Activated CD4-positive, alpha-beta T cell treated with anti-CD3 and anti-CD28 coated beads, Interleukin-2, amount 10 ng/mL, durations not matched to agents 24 days and 14 days (primary cell): ENCODE results near the gene XG. TPM values are rescaled to one million over a fixed set of nuclear protein-coding genes. Genes with fewer than 3 reads are reported as not detected.
A peak's percentile ranks its signal among the peaks of the same experiment; 100 is the strongest.
"Not testable (repeated sequence)": the region's sequence is repeated elsewhere in the genome, so short reads cannot be mapped to it uniquely, and the experiment has no call there.

Experiments used
- DNase-seq: peaks from one replicate; pipeline ENCODE4 v3.0.0; 2022
- H3K27ac Mint-ChIP-seq: one replicate; pipeline ENCODE4 v1.8.0; 2022; ENCODE audit warnings: mild to moderate bottlenecking, mixed read lengths
- H3K27me3 Mint-ChIP-seq: one replicate; pipeline ENCODE4 v1.8.0; 2022; ENCODE audit warnings: mixed read lengths
- H3K36me3 Mint-ChIP-seq: one replicate; pipeline ENCODE4 v1.8.0; 2022; ENCODE audit warnings: low read depth, mild to moderate bottlenecking, mixed read lengths
- H3K4me1 Mint-ChIP-seq: one replicate; pipeline ENCODE4 v1.8.0; 2021; ENCODE audit warnings: mixed read lengths
- H3K4me3 Mint-ChIP-seq: one replicate; pipeline ENCODE4 v1.8.0; 2022; ENCODE audit warnings: mild to moderate bottlenecking, moderate library complexity, mixed read lengths
- H3K9me3 Mint-ChIP-seq: one replicate; pipeline ENCODE4 v1.8.0; 2021; ENCODE audit warnings: mixed read lengths
- intact Hi-C: fragments of 100-400 bp; cut with micrococcal nuclease; formaldehyde crosslinking; loops from one replicate; pipeline ENCODE4 v1.15.1; 2023
- total RNA-seq: library from RNA; stranded (reverse); gene quantifications from 2 replicates; pipeline ENCODE4 v1.2.3, GENCODE V29; 2022

XG gene
- total RNA-seq, 1 donor from 2014 or later: not detected

DNA sequence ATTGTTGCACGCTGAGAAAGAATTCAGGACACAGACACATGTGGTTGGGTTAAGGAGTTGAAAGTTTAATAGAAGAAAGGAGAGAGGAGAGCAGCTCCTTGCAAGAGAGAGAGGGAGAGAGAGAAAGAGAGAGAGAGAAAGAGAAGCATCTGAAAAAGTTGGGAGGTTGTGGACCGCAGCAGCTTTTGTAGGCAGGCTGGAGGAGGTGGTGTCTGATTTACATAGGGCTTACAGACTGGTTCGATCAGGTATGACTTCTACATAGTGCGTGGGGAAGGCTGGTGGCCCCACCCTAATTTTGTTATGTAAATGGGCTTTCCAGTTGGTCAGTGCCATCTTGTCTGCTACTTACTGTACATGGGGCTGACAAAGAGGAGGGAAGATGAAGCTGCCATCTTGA, 49.4 kb downstream of the XG start:
- Mint-ChIP-seq H3K27ac (no peak overlapping the region), H3K4me3 (no peak overlapping the region), H3K27me3 (no peaks in the 10 kb centered on the region), H3K9me3 (no peaks in the 10 kb centered on the region), H3K4me1 (no peaks in the 10 kb centered on the region), H3K36me3 (no peaks in the 10 kb centered on the region)
- intact Hi-C loops: no loop called here
- no peak for DNase-seq

GRCh38 chrX:2802376-2803090, 50.7 kb downstream of the XG start:
- H3K27ac Mint-ChIP-seq, intact Hi-C loops, H3K9me3 Mint-ChIP-seq, H3K4me1 Mint-ChIP-seq, H3K36me3 Mint-ChIP-seq, H3K27me3 Mint-ChIP-seq, H3K4me3 Mint-ChIP-seq, DNase-seq: not testable (repeated sequence)

GRCh38 chrX:2803486-2803885, 51.6 kb downstream of the XG start:
- H3K27me3 Mint-ChIP-seq, intact Hi-C loops, H3K4me3 Mint-ChIP-seq, H3K4me1 Mint-ChIP-seq, H3K9me3 Mint-ChIP-seq, DNase-seq, H3K36me3 Mint-ChIP-seq, H3K27ac Mint-ChIP-seq: not testable (repeated sequence)

DNA sequence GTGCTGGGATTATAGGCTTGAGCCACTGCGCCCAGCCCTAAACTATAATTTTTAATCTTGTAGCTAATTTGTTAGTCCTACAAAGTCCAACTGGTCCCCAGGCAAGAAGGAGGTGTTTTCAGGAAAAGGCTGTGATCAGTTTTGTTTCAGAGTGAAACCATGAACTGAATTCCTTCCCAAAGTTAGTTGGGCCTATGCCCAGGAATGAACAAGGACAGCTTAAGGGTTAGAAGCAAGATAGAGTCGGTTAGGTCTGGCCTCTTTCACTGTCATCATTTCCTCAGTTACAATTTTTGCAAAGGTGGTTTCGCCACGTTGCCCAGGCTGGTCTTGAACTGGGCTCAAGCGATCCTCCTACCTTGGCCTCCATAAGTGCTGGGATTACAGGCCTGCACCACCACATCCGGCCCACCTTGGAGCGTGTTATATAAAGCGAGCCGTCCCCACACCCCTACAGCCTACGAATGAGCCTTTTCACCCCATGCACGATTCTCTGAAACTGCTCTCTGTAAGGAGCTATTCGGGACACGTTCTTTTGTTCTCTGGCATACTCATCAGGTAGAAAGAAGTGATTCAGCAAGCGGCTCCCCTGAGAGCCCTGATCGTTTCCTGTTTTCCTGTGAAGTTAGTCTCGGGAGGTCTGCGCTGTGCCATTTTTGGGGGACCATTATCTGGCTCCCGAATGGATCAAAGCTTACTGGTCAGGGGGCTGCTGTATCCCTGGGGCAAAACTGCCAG, 52.4 kb downstream of the XG start:
- H3K27ac Mint-ChIP-seq, H3K4me1 Mint-ChIP-seq, intact Hi-C loops, DNase-seq, H3K4me3 Mint-ChIP-seq, H3K27me3 Mint-ChIP-seq, H3K36me3 Mint-ChIP-seq, H3K9me3 Mint-ChIP-seq: not testable (repeated sequence)

DNA sequence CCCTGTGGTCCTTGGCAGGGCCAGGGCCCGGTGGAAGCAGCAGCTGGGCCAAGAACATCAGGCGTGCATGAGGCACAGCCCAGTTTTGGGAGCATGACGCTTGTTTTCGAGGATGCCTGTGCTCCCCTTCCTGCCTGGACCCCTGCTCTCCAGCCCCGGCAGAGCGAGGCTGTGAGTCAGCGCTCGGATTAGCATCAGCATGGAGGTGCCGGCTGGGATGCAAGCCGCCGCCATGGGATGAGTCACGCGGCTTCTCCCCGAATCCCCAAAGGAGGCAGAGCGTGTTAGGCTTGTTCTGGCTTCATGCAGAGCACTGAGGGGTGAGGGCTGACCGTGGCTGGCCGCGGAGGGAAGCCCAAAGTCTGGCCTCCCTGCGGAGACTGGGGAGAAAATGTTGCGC, 53.0 kb downstream of the XG start:
- DNase-seq, intact Hi-C loops, H3K4me1 Mint-ChIP-seq, H3K27me3 Mint-ChIP-seq, H3K4me3 Mint-ChIP-seq, H3K27ac Mint-ChIP-seq, H3K36me3 Mint-ChIP-seq, H3K9me3 Mint-ChIP-seq: not testable (repeated sequence)

GRCh38 chrX:2811271-2811670, 59.4 kb downstream of the XG start:
- peaks cover 3% of the 10 kb centered on the region for H3K4me1 Mint-ChIP-seq
- no peaks in the 10 kb centered on the region for H3K36me3 Mint-ChIP-seq
- intact Hi-C loops: no loop called here
- DNase-seq: no peak
- no peaks in the 10 kb centered on the region for H3K9me3 Mint-ChIP-seq
- peaks cover 14% of the 10 kb centered on the region for H3K27me3 Mint-ChIP-seq
- H3K4me3 Mint-ChIP-seq: no peak overlapping the region
- H3K27ac Mint-ChIP-seq: no peak overlapping the region

- Mint-ChIP-seq H3K27me3 (peaks cover 18% of the 10 kb centered on the region), H3K27ac (peak overlapping the region; percentile 20)
- not testable (repeated sequence) for H3K9me3 Mint-ChIP-seq, H3K4me3 Mint-ChIP-seq, H3K36me3 Mint-ChIP-seq, H3K4me1 Mint-ChIP-seq
- peak; percentile 80 for DNase-seq
- intact Hi-C loops: loop anchor here (1.0 kb wide), 1 partner anchor 168 kb away; no protein-coding TSS in a partner anchor
Measured at GRCh38 chrX:2812161-2812907, 60.5 kb downstream of the XG start.

GRCh38 chrX:2817036-2817435, 65.2 kb downstream of the XG start:
- H3K9me3 Mint-ChIP-seq: no peaks in the 10 kb centered on the region
- DNase-seq: no peak
- H3K4me3 Mint-ChIP-seq: no peak overlapping the region
- H3K27me3 Mint-ChIP-seq: peaks cover 18% of the 10 kb centered on the region
- no peaks in the 10 kb centered on the region for H3K36me3 Mint-ChIP-seq
- peaks cover 9% of the 10 kb centered on the region for H3K4me1 Mint-ChIP-seq
- intact Hi-C loops: no loop called here
- H3K27ac Mint-ChIP-seq: no peak overlapping the region

GRCh38 chrX:2819345-2820135, 67.7 kb downstream of the XG start:
- Mint-ChIP-seq H3K9me3 (no peaks in the 10 kb centered on the region), H3K4me1 (peaks cover 6% of the 10 kb centered on the region), H3K4me3 (no peak overlapping the region), H3K27me3 (peaks cover 10% of the 10 kb centered on the region), H3K36me3 (no peaks in the 10 kb centered on the region), H3K27ac (no peak overlapping the region)
- DNase-seq: peak; percentile 56
- intact Hi-C loops: no loop called here

DNA sequence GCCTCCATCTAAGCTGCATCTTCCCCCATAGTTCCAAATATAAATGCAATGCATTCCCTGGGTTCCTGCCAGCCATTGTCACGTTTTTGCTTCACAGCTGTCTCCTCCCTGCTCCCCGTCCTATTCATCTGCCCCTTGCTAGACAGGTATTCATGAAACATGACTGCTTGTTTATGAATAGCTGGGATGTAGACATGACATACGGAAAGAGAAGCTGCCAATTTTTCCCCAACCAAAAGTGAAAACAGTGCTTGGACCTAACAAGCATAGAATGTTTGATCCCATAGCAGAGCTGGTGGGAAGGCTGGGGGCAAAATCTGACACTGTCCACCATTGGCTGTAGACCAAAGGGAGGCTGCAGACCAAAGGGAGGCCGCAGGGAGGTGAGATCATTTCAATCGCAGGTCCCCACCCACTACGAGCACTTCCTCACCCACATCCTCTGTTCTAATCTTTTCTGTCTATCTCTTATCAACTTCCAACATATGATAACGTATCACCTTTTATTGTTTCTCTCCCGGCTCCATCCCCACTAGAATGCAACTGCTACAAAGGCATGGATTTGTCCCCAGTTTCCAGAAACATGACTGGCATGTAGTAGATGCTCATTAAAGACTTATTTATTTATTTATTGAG, 68.4 kb downstream of the XG start:
- DNase-seq: no peak
- no peak overlapping the region for H3K4me3 Mint-ChIP-seq
- H3K4me1 Mint-ChIP-seq: peaks cover 6% of the 10 kb centered on the region
- no peaks in the 10 kb centered on the region for H3K36me3 Mint-ChIP-seq
- H3K27ac Mint-ChIP-seq: no peak overlapping the region
- H3K9me3 Mint-ChIP-seq: no peaks in the 10 kb centered on the region
- intact Hi-C loops: no loop called here
- H3K27me3 Mint-ChIP-seq: peaks cover 4% of the 10 kb centered on the region

DNA sequence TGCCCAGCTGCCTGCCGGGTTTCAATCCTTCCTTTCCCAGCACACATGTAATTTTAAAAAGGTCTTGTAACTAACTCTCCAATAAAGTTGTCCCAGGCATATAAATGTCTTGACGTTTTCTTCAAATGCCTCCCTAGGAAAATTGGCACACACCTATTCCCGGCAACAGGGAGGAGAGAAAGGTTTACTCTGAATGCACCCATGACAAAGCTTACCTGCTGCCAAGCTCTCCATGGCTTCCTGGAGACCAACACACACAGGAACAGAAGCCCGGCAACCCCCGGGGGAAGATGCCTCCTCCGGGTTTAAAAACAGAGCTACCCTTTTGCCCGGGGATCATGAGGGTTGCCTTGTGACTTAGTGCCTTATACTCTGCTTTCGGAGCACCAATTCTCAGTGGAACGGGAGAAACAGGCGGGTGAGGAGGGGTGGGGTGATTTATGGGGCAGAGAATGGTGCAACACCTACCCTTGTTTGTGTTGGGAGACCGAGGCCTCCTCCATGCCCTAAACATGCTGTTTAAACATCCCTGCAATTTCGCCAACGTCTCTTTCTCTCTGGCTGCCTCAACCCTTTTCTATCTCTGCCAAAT, 72.1 kb downstream of the XG start:
- no peak overlapping the region for H3K4me3 Mint-ChIP-seq
- H3K36me3 Mint-ChIP-seq: no peaks in the 10 kb centered on the region
- intact Hi-C loops: no loop called here
- no peaks in the 10 kb centered on the region for H3K9me3 Mint-ChIP-seq
- H3K27me3 Mint-ChIP-seq: no peaks in the 10 kb centered on the region
- peaks cover 6% of the 10 kb centered on the region for H3K4me1 Mint-ChIP-seq
- no peak for DNase-seq
- H3K27ac Mint-ChIP-seq: no peak overlapping the region

- H3K27ac Mint-ChIP-seq: no peak overlapping the region
- H3K9me3 Mint-ChIP-seq: no peaks in the 10 kb centered on the region
Measured at GRCh38 chrX:2824886-2825285, 73.0 kb downstream of the XG start.

DNA sequence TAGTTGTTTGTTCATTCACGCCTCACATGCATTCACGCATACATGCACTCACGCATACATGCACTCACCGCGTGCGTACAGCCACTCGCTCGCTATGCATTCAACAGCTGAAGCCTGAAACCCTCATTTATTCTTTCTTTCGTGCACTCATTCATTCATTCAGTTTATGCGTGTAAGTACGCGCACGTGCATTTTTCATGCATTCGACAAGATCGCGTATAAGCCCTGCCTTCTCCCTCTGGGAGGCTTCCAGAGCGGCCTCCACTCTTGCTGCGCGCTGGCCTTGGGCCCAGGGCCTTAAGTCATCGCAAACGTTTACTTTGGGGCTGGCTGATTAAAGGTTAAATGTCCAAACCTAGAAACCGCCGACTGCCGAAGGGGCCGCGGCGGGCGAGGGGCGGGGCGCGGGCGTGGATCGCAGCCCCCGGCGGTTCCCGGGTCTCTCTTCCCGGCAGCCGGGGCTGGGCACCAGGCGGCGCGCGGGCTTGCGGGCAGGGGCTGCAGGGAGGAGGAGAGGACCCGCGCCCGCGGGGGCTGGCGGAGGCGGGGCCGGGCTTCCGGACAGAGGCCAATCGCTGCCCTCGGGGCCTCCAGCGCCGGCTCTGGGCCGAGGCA, 76.6 kb downstream of the XG start, which contains the start of gene GYG2:
Gene GYG2, plus strand, starts transcription at position 587 of the 615 bp plus-strand sequence. CDS start 1,259 bp downstream, outside the sequence.
- Mint-ChIP-seq H3K4me1 (no peaks in the 10 kb centered on the region), H3K36me3 (no peaks in the 10 kb centered on the region), H3K27ac (no peak within 1 kb of the TSS), H3K4me3 (no peak within 1 kb of the TSS), H3K27me3 (peaks cover 4% of the 10 kb centered on the region), H3K9me3 (no peaks in the 10 kb centered on the region)
- DNase-seq: no peak
- intact Hi-C loops: no loop called here

More at GRCh38 chrX:2824886-2825285, 73.0 kb downstream of the XG start:
- Mint-ChIP-seq H3K4me1 (peaks cover 6% of the 10 kb centered on the region), H3K36me3 (no peaks in the 10 kb centered on the region), H3K4me3 (no peak overlapping the region), H3K27me3 (no peaks in the 10 kb centered on the region)
- DNase-seq: no peak
- intact Hi-C loops: no loop called here
